Measurements from ENCODE around the gene FBXW8.

FBXW8 gene

GRCh38 chr12:116926283-116927243 lies 15.8 kb downstream of the FBXW8 start:
- DNase-seq, result no peak

- DNase-seq, result no peak
These were observed 16.6 kb downstream of the FBXW8 start for GRCh38 chr12:116927244-116927940.

- DNase-seq, result no peak
These were observed 17.8 kb downstream of the FBXW8 start for GRCh38 chr12:116928504-116928903.

GRCh38 chr12:116929885-116930284 lies 19.1 kb downstream of the FBXW8 start:
- no peak for DNase-seq

- no peak for DNase-seq
These were observed 20.9 kb downstream of the FBXW8 start for GRCh38 chr12:116931665-116932064.

- DNase-seq, result no peak
These were observed 22.3 kb downstream of the FBXW8 start for GRCh38 chr12:116933091-116933490.

- no peak for DNase-seq
These were observed 22.9 kb downstream of the FBXW8 start for GRCh38 chr12:116933512-116934246.

- no peak for DNase-seq
These were observed 24.4 kb downstream of the FBXW8 start for GRCh38 chr12:116934908-116935705.

- DNase-seq, result no peak
These were observed 26.9 kb downstream of the FBXW8 start for GRCh38 chr12:116937640-116938039.

- DNase-seq, result no peak
These were observed 29.0 kb downstream of the FBXW8 start for GRCh38 chr12:116939734-116940133.

- no peak for DNase-seq
These were observed 30.4 kb downstream of the FBXW8 start for GRCh38 chr12:116941188-116941587.

- no peak for DNase-seq
These were observed 32.9 kb downstream of the FBXW8 start for GRCh38 chr12:116943419-116944372.

GRCh38 chr12:116945886-116946550 lies 35.3 kb downstream of the FBXW8 start:
- no peak for DNase-seq

- DNase-seq, result no peak
These were observed 37.5 kb downstream of the FBXW8 start for GRCh38 chr12:116948298-116948697.

GRCh38 chr12:116950628-116951325 lies 40.0 kb downstream of the FBXW8 start:
- DNase-seq, result no peak

GRCh38 chr12:116954710-116955381 lies 44.1 kb downstream of the FBXW8 start:
- no peak for DNase-seq

GRCh38 chr12:116955382-116956021 lies 44.8 kb downstream of the FBXW8 start:
- no peak for DNase-seq

GRCh38 chr12:116958402-116959197 lies 47.9 kb downstream of the FBXW8 start:
- no peak for DNase-seq
